HG03039 (cell line): ENCODE results near the gene WDR93.

ENCODE experiments used
- ATAC-seq: cut with Tn5 transposase; IDR thresholded peaks from one replicate; pipeline ENCODE4 v1.9.1; 2021; ENCODE audit warnings: mild to moderate bottlenecking, moderate library complexity; ENCODE audit not compliant: unreplicated experiment

The WDR93 gene

GRCh38 chr15:89747708-89748682 is 57.4 kb downstream of the WDR93 start:
- no peak for ATAC-seq

GRCh38 chr15:89749054-89749453 is 58.4 kb downstream of the WDR93 start:
- ATAC-seq = no peak

DNA sequence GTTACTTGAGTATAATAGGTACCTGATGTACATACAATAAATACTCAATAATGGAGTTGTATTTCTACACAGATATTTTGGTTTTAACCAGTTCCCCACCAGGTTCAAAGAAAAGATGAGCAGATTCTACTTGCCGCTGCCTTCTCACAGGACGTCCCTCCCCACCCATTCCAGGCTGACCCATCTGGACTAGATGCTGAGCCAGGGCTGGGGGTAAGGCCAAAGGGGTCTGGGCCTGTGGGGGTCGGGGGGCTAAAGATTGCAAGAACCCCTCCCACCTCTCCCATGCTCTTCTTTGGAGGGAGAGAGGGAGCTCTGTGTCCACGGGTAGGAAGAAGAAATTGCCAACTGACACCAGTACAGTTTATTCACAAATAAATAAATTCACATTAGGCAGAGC is 58.9 kb downstream of the WDR93 start:
- ATAC-seq = no peak

- ATAC-seq = no peak
These were observed 59.4 kb downstream of the WDR93 start for GRCh38 chr15:89749951-89750559.

GRCh38 chr15:89750560-89751542 is 60.2 kb downstream of the WDR93 start, which contains the start of gene MESP1:
Gene MESP1, minus strand, starts transcription at chr15:89751249. Its CDS starts 18 bp downstream, at chr15:89751231.
- ATAC-seq = peak; percentile 86

DNA sequence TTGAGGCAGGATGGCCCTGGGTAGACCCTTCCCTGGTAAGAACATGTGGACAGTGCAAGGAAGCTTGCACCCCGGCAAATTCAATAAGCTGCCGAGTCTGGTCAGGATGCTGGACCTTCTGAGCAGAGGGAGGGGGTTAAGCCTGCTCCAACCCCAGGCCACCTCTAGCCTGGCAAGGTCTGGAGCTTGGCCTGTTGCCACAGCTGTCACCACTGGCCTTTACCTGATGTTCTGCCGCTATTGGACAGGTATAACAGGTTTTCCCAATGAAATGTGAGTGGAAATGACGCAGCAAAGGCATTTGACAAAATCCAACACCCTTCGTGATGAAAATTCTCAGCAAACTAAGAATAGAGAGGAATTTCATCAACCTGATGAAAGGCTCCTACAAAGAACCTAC is 61.1 kb downstream of the WDR93 start:
- no peak for ATAC-seq

DNA sequence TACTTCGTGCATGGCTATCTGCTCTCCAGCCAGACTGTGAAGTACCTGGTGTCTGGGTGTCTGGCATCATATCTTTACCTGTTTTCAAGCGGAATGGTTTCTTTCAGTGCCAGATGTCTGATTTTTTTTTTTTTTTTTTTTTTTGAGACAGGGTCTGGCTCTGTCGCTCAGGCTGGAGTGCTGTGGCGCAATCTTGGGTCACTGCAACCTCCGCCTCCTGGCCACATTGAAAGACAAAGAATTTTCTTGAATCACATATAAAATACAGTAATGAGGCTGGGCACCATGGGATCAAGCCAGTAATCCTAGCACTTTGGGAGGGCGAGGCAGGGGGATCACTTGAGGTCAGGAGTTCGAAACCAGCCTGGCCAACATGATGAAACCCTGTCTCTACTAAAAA is 63.2 kb downstream of the WDR93 start:
- no peak for ATAC-seq

DNA sequence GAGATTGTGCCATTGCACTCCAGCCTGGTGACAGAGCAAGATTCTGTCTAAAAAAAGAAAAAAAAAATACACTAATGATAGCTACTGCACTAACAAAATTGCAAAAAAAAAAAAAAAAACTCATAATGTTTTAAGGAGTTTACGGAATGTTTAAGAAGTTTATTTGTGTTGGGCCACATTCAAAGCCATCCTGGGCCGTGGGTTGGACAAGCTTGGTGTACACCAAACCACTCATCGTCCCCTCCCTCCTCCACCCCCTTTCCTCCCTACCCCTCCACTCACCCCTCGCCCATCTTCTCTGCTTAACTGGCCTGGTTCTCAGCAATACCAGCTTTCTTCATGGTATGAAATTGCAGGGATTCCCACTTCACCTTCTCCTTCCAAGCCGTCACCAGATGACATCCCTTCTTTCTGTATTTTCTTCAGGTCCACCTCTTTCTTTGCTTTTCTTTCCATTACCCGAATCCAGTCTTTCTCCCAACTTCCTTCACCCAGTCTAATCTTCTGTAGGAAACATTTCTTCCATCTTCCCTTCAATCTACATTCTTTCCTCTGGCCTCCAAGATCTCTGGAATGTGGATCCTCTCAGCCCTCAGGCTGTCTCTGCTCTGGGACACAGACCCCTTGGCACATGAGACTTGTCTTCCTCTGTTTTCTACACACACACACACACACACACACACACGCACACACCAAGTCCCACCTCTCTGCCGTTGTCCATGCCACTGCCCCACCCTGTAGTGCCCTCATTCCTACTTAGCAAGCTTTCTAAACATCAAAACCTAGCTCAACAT is 63.9 kb downstream of the WDR93 start:
- ATAC-seq = no peak

- no peak for ATAC-seq
These were observed 65.1 kb downstream of the WDR93 start for GRCh38 chr15:89755701-89756100.

DNA sequence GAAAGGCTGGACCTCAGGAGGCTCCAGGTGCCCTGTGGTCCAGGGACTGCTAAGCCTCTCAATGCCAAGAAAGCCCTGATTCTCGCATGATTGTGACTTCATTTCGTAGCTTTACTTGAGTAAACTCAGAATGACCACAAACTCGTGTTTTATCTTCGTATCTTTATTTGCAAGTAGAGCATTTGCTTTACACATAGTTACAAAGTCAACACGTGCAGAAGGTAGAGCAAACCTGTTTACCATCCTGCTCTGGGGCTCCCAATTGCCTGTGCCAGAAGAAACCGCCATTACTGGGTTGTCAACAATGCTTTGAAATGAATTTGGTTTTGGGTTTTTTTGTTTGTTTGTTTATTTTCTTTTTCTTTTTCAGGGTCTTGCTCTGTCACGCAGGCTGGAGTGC is 66.3 kb downstream of the WDR93 start:
- no peak for ATAC-seq

GRCh38 chr15:89758283-89758682 is 67.7 kb downstream of the WDR93 start:
- ATAC-seq = no peak

- no peak for ATAC-seq
These were observed 68.4 kb downstream of the WDR93 start for GRCh38 chr15:89758981-89759380.

GRCh38 chr15:89759835-89760234 is 69.2 kb downstream of the WDR93 start:
- no peak for ATAC-seq

- ATAC-seq = no peak
These were observed 69.8 kb downstream of the WDR93 start for GRCh38 chr15:89760303-89761008.

DNA sequence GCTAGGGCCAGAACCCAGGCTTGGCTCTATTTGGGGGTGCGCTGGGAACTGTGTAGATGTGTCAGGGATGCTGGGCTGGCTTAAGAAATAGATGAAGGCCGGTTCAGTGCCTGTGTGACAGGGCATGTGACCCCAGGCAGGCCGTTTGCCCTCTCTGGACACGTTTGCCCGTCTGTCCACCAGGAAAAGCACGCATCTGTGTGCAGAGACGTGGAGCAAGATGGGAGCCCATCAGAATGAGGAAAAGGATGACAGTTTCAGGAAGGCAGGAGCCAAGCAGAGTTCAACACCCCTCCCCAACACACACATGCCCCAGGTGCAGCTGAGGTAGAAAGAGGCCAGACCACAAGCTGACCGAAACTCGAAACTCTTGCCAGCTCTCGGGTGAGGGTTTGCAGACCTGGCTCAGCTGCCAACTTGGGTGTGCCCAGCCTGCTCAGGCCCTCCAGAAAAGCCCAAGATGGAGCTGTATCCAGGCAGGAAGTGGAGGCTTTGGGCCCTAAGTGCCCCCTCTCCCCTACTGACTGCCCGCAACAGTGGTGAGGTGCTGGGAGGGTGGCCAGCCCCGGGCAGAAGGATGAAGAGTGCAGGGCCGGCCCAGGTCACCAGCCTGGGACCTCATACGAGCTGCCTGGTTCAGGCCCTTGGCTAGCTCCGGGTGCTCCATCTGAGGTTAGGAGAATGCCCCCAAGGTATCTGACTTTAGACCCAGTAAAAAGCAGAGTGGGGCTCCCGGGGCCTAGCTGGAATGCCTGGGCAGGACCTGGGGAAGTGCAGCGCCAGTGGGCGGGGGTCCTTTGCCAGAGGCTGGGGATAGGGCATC is 70.6 kb downstream of the WDR93 start:
- ATAC-seq = no peak

GRCh38 chr15:89761929-89762328 is 71.3 kb downstream of the WDR93 start:
- ATAC-seq = no peak

DNA sequence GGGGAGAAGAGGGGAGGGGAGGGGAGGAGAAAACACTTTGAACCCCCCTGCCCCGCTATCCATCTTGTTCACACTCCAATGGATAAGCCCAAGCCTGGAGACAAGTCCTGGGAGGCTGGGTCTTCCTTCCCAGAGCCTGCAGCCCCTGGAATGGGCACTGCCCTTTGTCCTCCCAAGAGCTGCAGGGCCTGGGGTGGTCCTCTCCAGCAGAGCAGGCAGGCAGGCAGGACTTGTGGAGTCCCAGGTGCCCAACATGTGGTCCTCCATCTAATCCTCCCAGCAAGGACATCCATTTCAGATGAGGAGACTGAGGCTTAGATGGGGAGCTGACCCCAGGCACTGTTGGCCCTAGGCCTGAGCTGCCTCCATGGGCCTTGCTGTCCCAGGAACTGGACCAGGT is 75.1 kb downstream of the WDR93 start:
- ATAC-seq = no peak
